A549 (cell line): ENCODE results near the gene NPR3. TPM values are rescaled to one million over a fixed set of nuclear protein-coding genes. Genes with fewer than 3 reads are reported as not detected.

Source experiments
- ATAC-seq, 2 experiments: fragments of 200-7000 bp in 1 of 2; fragments of >200 bp in 1 of 2; cut with Nextera tagmentation in 1 of 2; cut with Tn5 transposase in 1 of 2; 3 replicates each; pipeline versions ENCODE4 v1.8.0 to v1.9.1; 2018 to 2020; ENCODE audit warnings: mild to moderate bottlenecking in 1 of 2, moderate library complexity in 1 of 2
- CTCF ChIA-PET: fragments of 300-600 bp; sonication (Branson Sonifier 250); formaldehyde crosslinking; extraction: SDS; loops from one replicate; lab custom pipeline; 2021; ENCODE audit warnings: antibody characterized with exemption, inconsistent platforms; lab: Yijun Ruan, JAX
- POLR2A ChIA-PET: fragments of 350-600 bp; formaldehyde crosslinking; extraction: SDS; loops from one replicate; lab custom pipeline; 2021; ENCODE audit warnings: antibody characterized with exemption, inconsistent platforms; lab: Yijun Ruan, JAX
- DNase-seq, 2 experiments: peaks; one replicate each; pipeline versions ENCODE4 v3.0.0 to v3.0.0-alpha.2; 2011 to 2016; ENCODE audit warnings: low read depth in 1 of 2, low spot score in 1 of 2
- FAIRE-seq: peaks from 2 replicates; lab custom pipeline; 2011; peaks lifted over from hg19 to GRCh38; lab: Jason Lieb, UNC
- H3K27ac ChIP-seq, 2 experiments: fragments of >200 bp; sonication (Bioruptor Twin); formaldehyde crosslinking; 3 replicates each; pipeline ENCODE4 v1.5.1; 2016 to 2017
- H3K4me1 ChIP-seq: fragments of >200 bp; sonication (Bioruptor Twin); formaldehyde crosslinking; 3 replicates; pipeline ENCODE4 v1.6.1; 2016
- H3K4me2 ChIP-seq: fragments of >200 bp; sonication (Bioruptor Twin); formaldehyde crosslinking; 3 replicates; pipeline ENCODE4 v1.6.1; 2016
- H3K4me3 ChIP-seq: fragments of >200 bp; sonication (Bioruptor Twin); formaldehyde crosslinking; 3 replicates; pipeline ENCODE4 v1.5.1; 2016
- H3K9me3 ChIP-seq: fragments of >200 bp; sonication (Bioruptor Twin); formaldehyde crosslinking; 3 replicates; pipeline ENCODE4 v1.6.1; 2016
- CHD4 ChIP-seq: fragments of 200-600 bp; sonication (generic); IDR thresholded peaks from 2 replicates; pipeline ENCODE4 v1.6.1; 2016; ENCODE audit warnings: antibody characterized with exemption, mild to moderate bottlenecking, borderline replicate concordance
- EHF ChIP-seq: fragments of 250-450 bp; sonication (Bioruptor Pico); IDR thresholded peaks from 2 replicates; pipeline ENCODE4 v1.5.0; 2020; ENCODE audit warnings: mild to moderate bottlenecking
- EHMT2 ChIP-seq: fragments of 200-600 bp; sonication (generic); IDR thresholded peaks from 2 replicates; pipeline ENCODE4 v1.6.1; 2016; ENCODE audit warnings: antibody characterized with exemption, low read depth, mild to moderate bottlenecking, moderate library complexity
- ESRRA ChIP-seq: fragments of 150-350 bp; IDR thresholded peaks from 2 replicates; pipeline ENCODE4 v1.6.1; 2014; ENCODE audit warnings: mild to moderate bottlenecking, low read length, borderline replicate concordance
- FOXS1 ChIP-seq: fragments of 250-450 bp; sonication (Bioruptor Pico); IDR thresholded peaks from 2 replicates; pipeline ENCODE4 v1.5.0; 2020; ENCODE audit warnings: mild to moderate bottlenecking, moderate library complexity
- HDAC2 ChIP-seq: fragments of 200-600 bp; sonication (generic); IDR thresholded peaks from 2 replicates; pipeline ENCODE4 v1.6.1; 2016
- HES2 ChIP-seq: fragments of >200 bp; sonication (Bioruptor Twin); formaldehyde crosslinking; IDR thresholded peaks from 2 replicates; pipeline ENCODE4 v1.6.1; 2016
- HEYL ChIP-seq: fragments of 250-450 bp; sonication (Bioruptor Pico); IDR thresholded peaks from 2 replicates; pipeline ENCODE4 v1.8.0; 2021; ENCODE audit warnings: mild to moderate bottlenecking, moderate library complexity
- HOXB13 ChIP-seq: fragments of 250-450 bp; sonication (Bioruptor Pico); IDR thresholded peaks from 2 replicates; pipeline ENCODE4 v1.5.0; 2020; ENCODE audit warnings: low read depth, mild to moderate bottlenecking, moderate library complexity
- JUN ChIP-seq, 2 experiments: fragments of >200 bp; sonication (Bioruptor Twin); formaldehyde crosslinking; IDR thresholded peaks; 2 replicates in 1 of 2; 3 replicates in 1 of 2; pipeline ENCODE4 v1.6.1; 2016 to 2017
- KDM1A ChIP-seq: fragments of 200-600 bp; sonication (generic); IDR thresholded peaks from 2 replicates; pipeline ENCODE4 v1.6.1; 2016; ENCODE audit warnings: low read depth, mild to moderate bottlenecking
- MAX ChIP-seq: IDR thresholded peaks from 2 replicates; pipeline ENCODE4 v1.6.1; 2012
- NFE2L2 ChIP-seq: fragments of 150-350 bp; conservative IDR thresholded peaks from 2 replicates; pipeline ENCODE4 v1.6.1; 2014; ENCODE audit warnings: low read length
- NPAS2 ChIP-seq: fragments of 250-450 bp; sonication (Bioruptor Pico); IDR thresholded peaks from 2 replicates; pipeline ENCODE4 v1.8.0; 2022; ENCODE audit warnings: mild to moderate bottlenecking, moderate library complexity, borderline replicate concordance
- PBX3 ChIP-seq: IDR thresholded peaks from 2 replicates; pipeline ENCODE4 v1.6.1; 2012
- POLR2A ChIP-seq: IDR thresholded peaks from 2 replicates; pipeline ENCODE4 v1.6.1; 2012; ENCODE audit warnings: mild to moderate bottlenecking, low read length
- REST ChIP-seq: fragments of 200-600 bp; sonication (generic); IDR thresholded peaks from 2 replicates; pipeline ENCODE4 v1.6.1; 2016; ENCODE audit warnings: antibody characterized with exemption, mild to moderate bottlenecking, moderate library complexity
- RFX5 ChIP-seq: fragments of 450-650 bp; IDR thresholded peaks from 2 replicates; pipeline ENCODE4 v1.7.1; 2014; ENCODE audit warnings: antibody characterized with exemption, mild to moderate bottlenecking, moderate library complexity
- ZC3H11A ChIP-seq: fragments of 450-650 bp; IDR thresholded peaks from 2 replicates; pipeline ENCODE4 v1.6.1; 2014; ENCODE audit warnings: antibody characterized with exemption, mild to moderate bottlenecking
- ZNF302 ChIP-seq: fragments of 250-450 bp; sonication (Bioruptor Pico); IDR thresholded peaks from 2 replicates; pipeline ENCODE4 v1.9.0; 2021; ENCODE audit warnings: inconsistent platforms, mild to moderate bottlenecking, moderate library complexity
- WGBS: methylation state at CpG from one replicate; pipeline ENCODE4 v1.1.6; 2017; ENCODE audit errors: missing lambda C conversion rate; 5-methylcytosine and 5-hydroxymethylcytosine counted together
- polyA plus RNA-seq, 4 experiments: library from polyadenylated mRNA; depleted of rRNA in 3 of 4; stranded (reverse); fragments of >200 nt; fragmentation: RNase III in 1 of 4; extraction: RNeasy Plus Mini Kit Qiagen cat#74134 plus additional on column Dnase treatment in 1 of 4; gene quantifications; 2 replicates in 3 of 4; 3 replicates in 1 of 4; pipeline ENCODE4 v1.2.3, GENCODE V29; 2011 to 2017

NPR3 gene
- polyA plus RNA-seq, 2 of the 4 experiments (the other 2 are of a cell fraction) = 16.4 to 18.6 TPM

DNA sequence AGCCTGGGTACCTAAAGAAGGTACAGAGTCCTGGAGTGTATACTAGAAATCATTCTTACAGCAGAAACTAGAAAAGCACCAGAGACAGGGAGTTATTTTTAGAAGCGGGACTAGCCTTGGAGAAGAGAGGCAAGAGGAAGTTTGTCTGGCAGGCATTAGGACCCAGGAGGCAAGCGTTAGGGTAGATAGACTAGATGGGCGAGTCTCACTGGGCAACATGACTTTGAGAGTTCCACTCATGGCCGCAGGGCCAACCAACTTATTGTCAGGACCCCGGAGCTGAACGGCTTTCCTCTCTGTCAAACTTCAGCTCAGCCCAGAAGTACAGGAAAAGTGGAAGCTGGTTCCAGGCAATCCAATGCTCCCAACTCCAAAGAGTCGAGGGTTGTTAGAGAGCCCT, 34.1 kb upstream of the NPR3 start:
- no peaks in the 10 kb centered on the region; the same call in 2 of the 3 replicates for H3K9me3 ChIP-seq
- DNase-seq (no peak), ATAC-seq (no peak), FAIRE-seq (no peak)
- 54% methylated on average over 7 of the region's 7 CpGs for WGBS
- H3K4me2 ChIP-seq = no peak overlapping the region
- no peak overlapping the region for H3K27ac ChIP-seq
- H3K4me3 ChIP-seq = no peak overlapping the region
- ChIA-PET CTCF (interaction anchor here (1.2 kb wide), 1 partner anchor 31 kb away, joined by 3 read pairs; no protein-coding TSS in a partner anchor), POLR2A (no interaction called here)
- H3K4me1 ChIP-seq = peaks cover 12% of the 10 kb centered on the region
- TF ChIP-seq REST (no peak), EHMT2 (no peak), MAX (no peak), ZC3H11A (no peak), KDM1A (no peak), ESRRA (no peak), HEYL (CRISPR knock-in tag) (no peak), FOXS1 (CRISPR knock-in tag) (no peak), RFX5 (no peak), NPAS2 (CRISPR knock-in tag) (no peak), NFE2L2 (no peak), EHF (CRISPR knock-in tag) (no peak)

- CTCF ChIA-PET = interaction anchor here (0.6 kb wide), 1 partner anchor 12 kb away, joined by 3 read pairs; no protein-coding TSS in a partner anchor
- 79% methylated on average over 8 of the region's 11 CpGs for WGBS
- FAIRE-seq = no peak
- no peak overlapping the region for H3K4me2 ChIP-seq
- no peak for ATAC-seq
- POLR2A ChIA-PET = no interaction called here
- no peak for TF ChIP-seq MAX
- TF ChIP-seq EHMT2 = no peak
- no peak for TF ChIP-seq PBX3
- no peak for TF ChIP-seq RFX5
- no peak for TF ChIP-seq HES2
- TF ChIP-seq POLR2A = no peak
- TF ChIP-seq HOXB13 (CRISPR knock-in tag) = no peak
- TF ChIP-seq JUN (IDR thresholded peaks at IDR 0.05) = no peak
- TF ChIP-seq HEYL (CRISPR knock-in tag) = no peak
- TF ChIP-seq KDM1A = no peak
- TF ChIP-seq HDAC2 = no peak
- TF ChIP-seq ZNF302 (CRISPR knock-in tag) = no peak
- TF ChIP-seq CHD4 = no peak
- TF ChIP-seq, all 56 proteins: peak for 0
- H3K4me3 ChIP-seq = no peak overlapping the region
- DNase-seq = no peak
- peaks cover 3% of the 10 kb centered on the region; the same call in 1 of the 3 replicates for H3K9me3 ChIP-seq
- H3K4me1 ChIP-seq = peaks cover 12% of the 10 kb centered on the region
- peak overlapping the region in 1 of 2 experiments; percentile 44; a peak in 2 of 6 replicates for H3K27ac ChIP-seq
Measured at GRCh38 chr5:32678472-32678871, 32.6 kb upstream of the NPR3 start.
